Measurements from ENCODE around the gene MAPK7.

MAPK7 gene

GRCh38 chr17:19398301-19399181 lies 20.2 kb downstream of the MAPK7 start:
- peak; percentile 74 to 91 for DNase-seq (ENCODE audit: low read depth in 2 of 2)
- no peak overlapping the region for H3K4me3 ChIP-seq (replicated peaks in 1 of 2; ENCODE audit: low read depth in 2 of 2, low read length in 2 of 2)
- no peak for TF ChIP-seq CTCF (IDR thresholded peaks at IDR 0.05; ENCODE audit: low read depth, low read length)

DNA sequence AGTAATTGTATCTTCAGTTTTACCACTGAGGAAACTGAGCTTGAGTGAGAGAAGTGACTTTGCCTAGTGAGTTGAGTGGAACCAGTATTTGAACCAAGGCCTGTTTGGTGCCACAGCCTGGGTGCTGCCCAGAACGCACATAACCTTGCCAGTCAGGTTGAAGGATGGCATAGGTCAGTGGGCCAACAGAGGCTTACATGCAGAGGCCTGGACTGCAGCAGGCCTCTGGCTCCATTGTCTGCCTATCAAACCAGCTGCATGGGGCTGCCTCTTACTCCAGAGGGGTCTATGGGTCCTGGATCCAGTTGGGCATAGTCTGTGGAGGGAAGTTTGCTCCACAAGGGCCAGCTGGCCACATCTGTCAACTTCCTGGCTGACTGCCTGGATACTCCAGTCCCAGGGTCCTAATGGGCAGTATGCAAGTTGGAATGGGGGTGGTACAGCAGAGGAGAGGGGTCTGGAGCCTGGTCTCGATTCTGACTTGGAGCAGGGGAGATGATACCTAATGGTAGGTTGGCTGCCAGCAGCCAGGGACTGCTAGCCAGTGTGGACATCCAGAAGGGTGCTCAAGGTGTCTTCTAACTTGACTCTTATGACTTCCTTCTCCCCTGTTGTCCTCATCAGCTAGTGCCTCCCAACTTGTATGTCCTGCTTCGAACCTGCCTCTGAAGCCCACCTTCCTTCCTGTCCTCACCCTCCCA lies 21.6 kb downstream of the MAPK7 start:
- no peak for TF ChIP-seq CTCF (IDR thresholded peaks at IDR 0.05; ENCODE audit: low read depth, low read length)
- no peak for DNase-seq (ENCODE audit: low read depth in 2 of 2)
- no peak overlapping the region for H3K4me3 ChIP-seq (replicated peaks in 1 of 2; ENCODE audit: low read depth in 2 of 2, low read length in 2 of 2)

DNA sequence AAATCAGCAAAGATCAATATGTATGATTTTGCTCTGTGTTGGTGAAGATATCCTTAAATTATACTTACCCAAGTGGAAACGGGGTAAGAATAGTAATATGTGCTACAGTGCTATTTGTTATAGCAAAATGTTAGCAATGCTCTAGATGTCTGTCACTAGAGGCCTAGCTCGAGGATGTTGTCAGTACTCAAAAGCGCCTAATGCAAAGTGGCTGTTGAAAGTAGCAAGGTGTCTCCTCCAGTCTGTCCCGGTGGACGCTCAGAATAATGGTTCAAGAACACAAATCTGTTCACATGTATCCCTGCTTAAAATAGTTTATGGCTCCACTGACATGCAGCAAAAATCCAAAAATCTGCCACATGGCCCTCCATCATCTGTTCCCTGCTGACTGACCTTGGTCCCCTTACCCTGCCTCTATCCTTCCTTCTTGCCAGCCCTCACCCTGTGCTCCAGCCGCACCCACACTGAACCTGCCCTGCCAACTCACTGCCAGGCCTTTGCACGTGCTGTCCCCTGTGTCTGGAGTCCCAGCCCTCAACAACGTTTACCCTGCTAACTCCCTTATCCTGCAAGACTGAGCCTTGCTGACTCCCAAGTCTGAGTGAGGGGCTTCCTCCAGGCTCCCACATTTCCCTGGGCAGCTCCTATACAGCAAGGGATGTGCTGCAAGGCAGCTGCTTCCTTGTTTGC lies 23.2 kb downstream of the MAPK7 start:
- no peak for TF ChIP-seq CTCF (IDR thresholded peaks at IDR 0.05; ENCODE audit: low read depth, low read length)
- H3K4me3 ChIP-seq (replicated peaks in 1 of 2; ENCODE audit: low read depth in 2 of 2, low read length in 2 of 2): no peak overlapping the region
- no peak for DNase-seq (ENCODE audit: low read depth in 2 of 2)

DNA sequence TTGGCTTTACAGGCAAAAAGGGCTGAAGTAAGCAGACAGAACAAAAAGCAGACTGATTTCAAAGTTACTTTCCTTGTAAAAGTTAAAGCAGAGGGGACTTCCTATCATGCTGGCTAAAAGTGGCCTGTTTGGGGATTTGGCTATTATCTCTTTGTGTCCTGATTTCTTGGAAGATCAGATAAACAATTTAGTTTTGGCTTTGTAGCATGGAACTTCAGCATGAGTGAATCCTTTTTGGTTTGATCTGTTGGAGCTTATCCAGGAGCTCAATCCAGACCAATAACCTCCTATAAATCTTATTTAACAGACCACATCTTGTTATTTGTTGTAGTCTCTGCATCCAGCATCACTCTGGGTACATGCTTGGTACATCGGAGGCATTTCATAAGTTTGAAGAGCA lies 23.9 kb downstream of the MAPK7 start:
- TF ChIP-seq CTCF (IDR thresholded peaks at IDR 0.05; ENCODE audit: low read depth, low read length): no peak
- H3K4me3 ChIP-seq (replicated peaks in 1 of 2; ENCODE audit: low read depth in 2 of 2, low read length in 2 of 2): no peak overlapping the region

GRCh38 chr17:19403021-19403420 lies 24.7 kb downstream of the MAPK7 start:
- no peak for DNase-seq (ENCODE audit: low read depth in 2 of 2)
- no peak for TF ChIP-seq CTCF (IDR thresholded peaks at IDR 0.05; ENCODE audit: low read depth, low read length)
- no peak overlapping the region for H3K4me3 ChIP-seq (replicated peaks in 1 of 2; ENCODE audit: low read depth in 2 of 2, low read length in 2 of 2)

More for the DNA sequence above, 23.9 kb downstream of the MAPK7 start:
- DNase-seq (ENCODE audit: low read depth in 2 of 2): no peak

DNA sequence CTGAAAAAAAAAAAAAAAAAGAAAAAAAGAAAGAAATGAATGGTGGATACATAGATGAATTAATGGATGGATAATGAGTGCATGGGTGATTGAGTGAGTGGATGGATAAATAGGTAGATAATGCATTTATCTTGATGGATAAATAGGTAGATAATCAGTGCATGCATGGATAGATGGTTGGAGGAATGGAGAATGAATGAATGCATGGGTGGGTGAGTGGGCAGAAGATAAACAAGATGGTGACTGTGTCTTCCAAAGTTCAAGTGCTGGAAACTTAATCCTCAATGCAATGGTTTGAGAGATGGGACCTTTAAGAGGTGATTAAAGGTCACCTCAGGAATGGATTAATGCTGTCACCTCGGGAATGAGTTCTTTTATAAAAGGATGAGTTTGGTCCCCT lies 26.0 kb downstream of the MAPK7 start:
- DNase-seq (ENCODE audit: low read depth in 2 of 2): no peak
- TF ChIP-seq CTCF (IDR thresholded peaks at IDR 0.05; ENCODE audit: low read depth, low read length): no peak
- H3K4me3 ChIP-seq (replicated peaks in 1 of 2; ENCODE audit: low read depth in 2 of 2, low read length in 2 of 2): no peak overlapping the region
